HUES64 (cell line): ENCODE data around the gene CD44.

Experiments
- H3K27ac ChIP-seq: 2 replicates; pipeline ENCODE4 v1.7.0; 2013; ENCODE audit warnings: low read depth, low read length, inconsistent platforms
- H3K27me3 ChIP-seq: 2 replicates; pipeline ENCODE4 v1.6.1; 2013; ENCODE audit warnings: mild to moderate bottlenecking, low read length; ENCODE audit not compliant: insufficient read depth
- H3K36me3 ChIP-seq: 2 replicates; pipeline ENCODE4 v1.6.1; 2013; ENCODE audit warnings: mild to moderate bottlenecking, low read length; ENCODE audit not compliant: insufficient read depth
- H3K4me1 ChIP-seq: 2 replicates; pipeline ENCODE4 v1.6.1; 2013; ENCODE audit warnings: mild to moderate bottlenecking, low read length, moderate library complexity; ENCODE audit not compliant: insufficient read depth
- H3K4me3 ChIP-seq: 2 replicates; pipeline ENCODE4 v1.5.1; 2013; ENCODE audit warnings: mild to moderate bottlenecking, low read length, moderate library complexity
- H3K9ac ChIP-seq: 2 replicates; pipeline ENCODE4 v1.6.1; 2013; ENCODE audit warnings: mild to moderate bottlenecking, low read depth, low read length
- H3K9me3 ChIP-seq: 2 replicates; pipeline ENCODE4 v1.6.1; 2013; ENCODE audit warnings: low read depth, low read length; ENCODE audit not compliant: insufficient read depth
- WGBS: fragments of 150-250, 120-280 bp; methylation state at CpG from one replicate; pipeline ENCODE4 v1.1.7; 2013; ENCODE audit warnings: missing lambda C conversion rate; 5-methylcytosine and 5-hydroxymethylcytosine counted together

CD44 gene

DNA sequence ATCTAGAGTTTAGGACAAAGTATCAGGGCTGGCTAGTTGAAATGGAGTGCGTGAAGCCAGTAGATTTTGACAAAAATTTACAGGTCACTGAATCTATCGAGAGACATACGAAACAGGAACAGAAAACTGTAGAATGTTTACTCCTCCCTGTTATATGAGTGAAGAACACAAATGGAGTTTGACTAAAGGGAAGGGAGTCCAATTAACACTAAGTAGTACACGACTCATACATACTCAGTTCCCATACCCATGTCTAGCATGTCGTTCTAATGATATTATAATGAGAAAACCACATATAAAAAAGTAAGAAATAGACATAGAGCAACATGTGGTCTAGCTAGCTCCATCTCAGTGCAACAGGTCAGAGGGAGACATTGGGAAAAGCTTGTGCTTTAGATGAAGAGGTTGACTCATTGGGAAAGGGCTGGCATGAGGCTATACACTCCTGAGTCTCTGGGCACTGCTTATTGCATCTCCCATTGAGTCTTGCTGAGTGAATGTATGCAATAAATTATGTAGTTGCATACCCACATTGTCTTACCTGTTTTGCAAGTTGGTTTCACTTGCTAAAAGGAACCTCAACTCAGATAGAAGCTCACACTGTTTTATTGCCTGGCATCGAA, 43.5 kb downstream of the CD44 start:
- Histone ChIP-seq H3K4me3 (no peak overlapping the region), H3K9me3 (no peaks in the 10 kb centered on the region), H3K36me3 (peaks cover 5% of the 10 kb centered on the region; the same call in 1 of the 2 replicates), H3K4me1 (peaks cover 21% of the 10 kb centered on the region), H3K9ac (no peak overlapping the region), H3K27ac (no peak overlapping the region), H3K27me3 (no peaks in the 10 kb centered on the region)
- WGBS, result 98% methylated on average over 4 of the region's 6 CpGs

DNA sequence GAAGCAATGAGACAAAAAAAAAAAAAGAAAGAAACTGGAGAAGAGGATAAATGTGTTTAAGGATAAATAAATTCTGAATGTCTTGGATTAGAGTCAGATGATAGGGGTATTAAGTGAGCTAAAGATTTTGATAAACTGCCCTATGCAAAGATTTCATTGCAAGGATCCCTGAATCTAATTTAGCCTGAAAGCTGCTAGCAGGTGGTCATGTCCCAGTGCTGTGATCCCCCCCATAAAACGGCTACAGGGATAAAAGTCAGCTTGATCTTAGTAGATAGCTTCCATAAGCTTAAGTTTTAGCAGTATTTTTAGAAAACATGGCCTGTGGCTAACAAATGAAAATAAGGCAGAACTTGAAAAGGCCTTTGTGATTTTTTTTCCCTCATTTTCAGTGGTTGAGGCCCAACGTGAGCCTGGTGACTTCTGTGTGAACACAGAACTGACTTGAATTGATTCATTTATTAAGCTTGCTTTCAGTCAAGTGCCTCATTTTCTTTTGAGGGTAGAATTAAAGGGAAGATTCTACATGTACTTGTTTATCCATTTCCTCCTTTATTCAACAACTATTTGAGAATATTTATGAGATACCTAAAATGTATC, 44.5 kb downstream of the CD44 start:
- Histone ChIP-seq H3K27me3 (no peaks in the 10 kb centered on the region), H3K9ac (no peak overlapping the region), H3K4me1 (peaks cover 21% of the 10 kb centered on the region), H3K9me3 (no peaks in the 10 kb centered on the region), H3K4me3 (no peak overlapping the region), H3K36me3 (no peaks in the 10 kb centered on the region; the same call in 1 of the 2 replicates), H3K27ac (no peak overlapping the region)
- WGBS, result 85% methylated on average over 2 of the region's 2 CpGs

DNA sequence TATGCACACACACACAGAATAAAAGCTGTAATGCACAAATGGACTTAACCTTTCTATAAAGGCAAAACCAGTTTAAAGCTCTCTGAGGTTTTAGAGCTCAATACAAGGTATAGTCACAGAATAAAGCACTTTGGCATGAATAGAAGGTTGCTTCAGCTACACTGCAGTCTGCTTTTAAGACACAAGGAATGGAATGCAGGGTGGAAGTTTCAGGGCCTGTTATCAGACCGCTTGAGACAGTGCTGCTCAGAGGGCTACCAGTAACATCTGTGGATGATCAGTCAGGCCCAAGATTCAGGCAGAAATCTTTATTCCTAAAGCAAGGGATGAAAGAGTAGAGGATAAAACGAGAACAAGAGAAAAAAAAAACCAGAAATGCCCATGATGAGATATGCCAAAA, 46.7 kb downstream of the CD44 start:
- Histone ChIP-seq H3K9me3 (no peaks in the 10 kb centered on the region), H3K27me3 (no peaks in the 10 kb centered on the region), H3K9ac (no peak overlapping the region), H3K4me1 (peaks cover 6% of the 10 kb centered on the region), H3K27ac (no peak overlapping the region), H3K36me3 (peaks cover 5% of the 10 kb centered on the region; the same call in 1 of the 2 replicates), H3K4me3 (no peak overlapping the region)
- 79% methylated on average over 2 of the region's 2 CpGs for WGBS

DNA sequence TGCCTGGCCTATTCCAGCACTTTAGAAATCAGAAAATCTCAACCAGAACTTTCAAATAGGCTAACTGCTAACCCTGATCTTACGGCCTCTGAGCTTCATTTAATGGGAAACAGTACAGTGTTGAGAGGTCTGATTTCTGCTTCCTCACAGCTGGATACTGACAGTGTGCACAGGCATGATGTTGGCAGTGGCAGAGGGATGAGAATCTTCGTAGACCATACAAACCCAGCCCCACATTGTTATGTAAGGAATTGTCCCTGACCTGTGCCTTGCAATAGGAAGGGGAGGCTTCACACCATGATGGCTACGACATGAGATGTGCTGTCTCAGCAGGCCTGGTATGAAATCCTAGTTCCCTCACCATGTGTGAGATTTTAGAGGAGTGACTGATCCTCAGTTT, 49.0 kb downstream of the CD44 start:
- H3K27me3 ChIP-seq, result no peaks in the 10 kb centered on the region
- H3K4me3 ChIP-seq, result no peak overlapping the region
- no peak overlapping the region for H3K9ac ChIP-seq
- no peaks in the 10 kb centered on the region for H3K9me3 ChIP-seq
- WGBS, result 93% methylated on average over 3 of the region's 3 CpGs
- H3K4me1 ChIP-seq, result no peaks in the 10 kb centered on the region
- no peak overlapping the region for H3K27ac ChIP-seq
- H3K36me3 ChIP-seq, result peaks cover 5% of the 10 kb centered on the region; the same call in 1 of the 2 replicates

DNA sequence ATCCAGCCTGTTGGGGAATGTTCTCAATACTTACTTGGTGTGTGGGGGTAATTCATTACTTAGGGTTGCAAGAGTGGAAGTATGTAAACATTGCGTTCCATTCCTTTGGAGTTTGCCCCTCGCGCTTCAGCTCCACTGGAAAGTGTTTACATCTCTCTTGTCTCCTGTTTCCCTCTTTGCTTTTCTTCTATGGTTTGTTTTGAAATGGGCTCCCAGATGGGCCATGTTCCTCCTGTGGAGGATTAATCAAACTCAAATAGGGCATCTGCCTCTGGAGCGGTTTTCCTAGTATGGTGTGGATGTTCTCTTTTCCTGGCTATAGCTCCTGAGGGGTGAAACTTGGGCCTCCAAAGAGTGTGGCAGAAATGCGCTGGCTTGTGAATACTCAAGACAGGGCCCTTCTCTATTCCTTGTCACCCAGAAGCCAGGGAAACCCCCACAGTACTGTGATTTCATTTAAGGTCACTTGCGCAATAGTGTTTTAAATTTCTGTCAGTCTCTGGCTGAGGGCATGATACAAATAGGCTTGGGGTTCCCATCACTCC, 51.9 kb downstream of the CD44 start:
- peaks cover 5% of the 10 kb centered on the region; the same call in 1 of the 2 replicates for H3K36me3 ChIP-seq
- 92% methylated on average over 6 of the region's 6 CpGs for WGBS

DNA sequence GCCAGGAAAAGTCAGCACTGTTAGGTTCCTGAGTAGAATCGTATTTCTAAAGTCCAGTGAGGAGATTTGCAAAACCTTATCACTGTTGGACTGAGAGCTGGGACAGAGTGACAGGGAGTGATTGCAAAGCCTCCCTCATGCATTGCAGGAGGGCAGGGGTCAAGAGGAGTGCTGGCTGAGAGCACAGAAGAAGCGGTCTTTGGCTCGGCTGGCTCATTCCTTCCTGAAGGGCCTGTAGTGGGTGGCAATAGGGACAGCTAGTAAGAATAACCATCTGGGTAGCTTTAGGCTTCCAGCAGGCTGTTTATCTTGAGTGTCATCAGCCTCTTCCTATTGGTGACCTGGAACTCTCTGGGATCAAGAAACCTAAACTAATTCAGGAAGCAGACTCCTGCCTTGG, 53.4 kb downstream of the CD44 start:
- Histone ChIP-seq H3K27ac (no peak overlapping the region), H3K9me3 (no peaks in the 10 kb centered on the region), H3K27me3 (no peaks in the 10 kb centered on the region), H3K4me1 (no peaks in the 10 kb centered on the region), H3K4me3 (no peak overlapping the region), H3K36me3 (peaks cover 5% of the 10 kb centered on the region; the same call in 1 of the 2 replicates), H3K9ac (no peak overlapping the region)
- WGBS, result 83% methylated on average over 3 of the region's 3 CpGs

More for the DNA sequence above, 51.9 kb downstream of the CD44 start:
- Histone ChIP-seq H3K4me1 (no peaks in the 10 kb centered on the region), H3K9ac (no peak overlapping the region), H3K27me3 (no peaks in the 10 kb centered on the region), H3K9me3 (no peaks in the 10 kb centered on the region), H3K27ac (no peak overlapping the region), H3K4me3 (no peak overlapping the region)

DNA sequence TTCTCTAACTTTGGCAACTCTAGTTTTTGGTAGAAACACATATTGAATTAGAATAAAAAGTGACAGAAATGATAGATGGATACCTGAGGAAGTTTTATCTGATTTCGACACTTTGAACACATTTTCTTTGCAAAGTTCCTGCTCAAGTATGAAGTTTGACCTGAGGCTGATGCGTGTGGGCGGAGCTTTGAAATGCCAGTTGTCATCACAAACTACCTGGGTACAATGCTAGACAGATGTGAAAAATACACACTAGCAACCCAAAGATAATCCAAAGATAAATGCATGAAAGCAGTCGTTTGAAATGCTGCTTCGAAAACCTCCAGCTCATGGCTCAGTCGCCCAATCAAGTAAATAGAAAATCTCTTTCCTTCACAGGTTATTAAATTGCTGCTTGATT, 54.8 kb downstream of the CD44 start:
- H3K27me3 ChIP-seq, result no peaks in the 10 kb centered on the region
- no peak overlapping the region for H3K9ac ChIP-seq
- peaks cover 5% of the 10 kb centered on the region; the same call in 1 of the 2 replicates for H3K36me3 ChIP-seq
- H3K4me3 ChIP-seq, result no peak overlapping the region
- no peaks in the 10 kb centered on the region for H3K9me3 ChIP-seq
- WGBS, result over 99% methylated on average over 6 of the region's 6 CpGs
- H3K27ac ChIP-seq, result no peak overlapping the region
- H3K4me1 ChIP-seq, result no peaks in the 10 kb centered on the region

DNA sequence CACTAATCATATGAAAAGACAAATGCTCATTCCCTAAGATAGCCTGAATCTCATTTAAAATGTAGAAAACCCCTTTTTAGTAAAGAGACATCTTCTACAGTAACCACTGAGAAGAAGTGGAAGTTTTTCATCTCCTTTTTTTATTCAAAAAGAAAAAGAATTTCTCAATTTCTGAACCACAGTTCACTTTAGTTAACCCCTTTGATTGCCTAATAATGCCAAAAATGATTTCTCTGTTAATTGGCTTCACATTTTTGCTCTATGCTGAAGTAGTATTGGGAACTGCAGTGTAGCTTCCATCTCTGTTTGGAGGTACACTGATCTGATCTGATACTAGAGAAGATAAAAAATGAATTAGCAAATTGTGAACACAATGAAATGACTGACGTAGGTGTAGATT, 58.3 kb downstream of the CD44 start:
- no peaks in the 10 kb centered on the region for H3K27me3 ChIP-seq
- peaks cover 8% of the 10 kb centered on the region; the same call in 1 of the 2 replicates for H3K36me3 ChIP-seq
- H3K4me1 ChIP-seq, result no peaks in the 10 kb centered on the region
- no peak overlapping the region for H3K27ac ChIP-seq
- H3K9ac ChIP-seq, result no peak overlapping the region
- 100% methylated on average over 1 of the region's 1 CpG for WGBS
- no peaks in the 10 kb centered on the region for H3K9me3 ChIP-seq
- no peak overlapping the region for H3K4me3 ChIP-seq

DNA sequence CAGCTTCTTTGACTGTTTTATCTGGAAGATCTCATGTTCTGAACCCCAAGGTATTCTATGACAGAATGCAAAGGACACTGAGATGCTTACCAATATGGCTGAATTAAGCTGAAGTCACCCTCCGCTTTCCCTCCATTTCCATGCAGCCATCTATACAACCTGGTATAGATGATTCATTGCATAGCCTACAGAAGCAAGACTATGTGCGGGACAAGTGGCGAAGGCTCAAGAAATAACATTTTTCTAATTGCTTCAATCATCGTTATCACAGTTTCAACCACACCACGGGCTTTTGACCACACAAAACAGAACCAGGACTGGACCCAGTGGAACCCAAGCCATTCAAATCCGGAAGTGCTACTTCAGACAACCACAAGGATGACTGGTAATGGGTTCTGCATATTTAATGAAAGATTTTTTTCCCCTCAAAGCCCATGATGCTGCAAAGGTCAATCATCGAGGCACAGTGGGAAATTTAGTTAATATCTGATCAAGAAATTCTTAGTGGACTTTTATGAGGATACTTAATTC, 61.9 kb downstream of the CD44 start:
- WGBS, result 94% methylated on average over 7 of the region's 7 CpGs

DNA sequence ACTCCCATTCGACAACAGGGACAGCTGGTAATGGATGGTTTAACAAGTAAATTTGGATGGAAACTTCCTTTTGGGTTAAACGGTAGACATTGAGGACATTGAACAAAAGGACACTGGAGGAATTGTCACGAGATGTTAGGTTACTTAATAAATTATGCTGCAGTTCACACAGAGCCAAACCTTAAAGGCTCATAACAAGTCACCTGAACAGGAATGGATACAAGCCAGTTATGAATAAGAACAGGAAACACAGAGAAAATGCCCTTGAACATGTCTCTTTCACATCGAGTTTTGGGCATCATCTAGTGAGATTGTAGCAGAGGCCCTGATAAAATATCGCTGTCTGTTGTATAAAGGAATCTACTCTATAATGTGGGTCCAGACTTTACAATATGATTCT, 65.6 kb downstream of the CD44 start:
- H3K4me1 ChIP-seq, result peaks cover 17% of the 10 kb centered on the region
- no peak overlapping the region for H3K27ac ChIP-seq
- H3K36me3 ChIP-seq, result peaks cover 8% of the 10 kb centered on the region; the same call in 1 of the 2 replicates
- H3K27me3 ChIP-seq, result no peaks in the 10 kb centered on the region
- 96% methylated on average over 5 of the region's 5 CpGs for WGBS
- H3K9me3 ChIP-seq, result no peaks in the 10 kb centered on the region
- H3K9ac ChIP-seq, result no peak overlapping the region
- H3K4me3 ChIP-seq, result no peak overlapping the region

More for the DNA sequence above, 61.9 kb downstream of the CD44 start:
- no peaks in the 10 kb centered on the region for H3K9me3 ChIP-seq
- peaks cover 5% of the 10 kb centered on the region for H3K4me1 ChIP-seq
- no peak overlapping the region for H3K4me3 ChIP-seq
- H3K9ac ChIP-seq, result no peak overlapping the region
- no peaks in the 10 kb centered on the region for H3K27me3 ChIP-seq
- peaks cover 8% of the 10 kb centered on the region; the same call in 1 of the 2 replicates for H3K36me3 ChIP-seq
- H3K27ac ChIP-seq, result no peak overlapping the region

DNA sequence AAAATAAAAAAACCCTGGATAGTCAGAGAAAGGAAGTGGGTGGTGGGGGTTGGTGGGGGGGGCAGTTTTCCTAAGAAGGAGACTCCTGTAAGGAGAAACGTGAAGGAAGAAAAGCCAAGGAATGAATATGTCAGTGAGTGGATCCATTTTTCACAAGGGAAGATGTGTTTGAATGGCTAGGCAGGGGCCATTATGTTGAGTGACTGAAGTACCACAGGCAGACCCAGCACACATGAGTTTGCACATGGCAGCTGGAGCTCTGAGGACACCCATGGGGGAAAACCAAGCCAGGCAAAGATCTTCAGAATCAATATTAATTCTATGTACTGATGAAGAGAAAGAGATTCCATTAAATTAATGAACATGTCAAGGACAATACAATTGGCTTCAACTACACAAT, 67.6 kb downstream of the CD44 start:
- peaks cover under 1% of the 10 kb centered on the region; the same call in 1 of the 2 replicates for H3K36me3 ChIP-seq
- no peak overlapping the region for H3K27ac ChIP-seq
- H3K4me1 ChIP-seq, result peaks cover 17% of the 10 kb centered on the region
- WGBS, result 93% methylated on average over 1 of the region's 1 CpG
- no peak overlapping the region for H3K4me3 ChIP-seq
- no peak overlapping the region for H3K9ac ChIP-seq
- H3K27me3 ChIP-seq, result no peaks in the 10 kb centered on the region
- 0 out of 2 replicates have a peak, but pooled peaks cover 3% of the 10 kb centered on the region for H3K9me3 ChIP-seq
